GM23338 (cell line): ENCODE data around the gene GTF3C5. TPM values are rescaled to one million over a fixed set of nuclear protein-coding genes. Genes with fewer than 3 reads are reported as not detected.

ENCODE experiments used
- ATAC-seq: fragments of 200-7000 bp; cut with Tn5 transposase; 3 replicates; pipeline ENCODE4 v1.9.1; 2020
- DNase-seq: peaks from one replicate; pipeline ENCODE4 v3.0.0-alpha.2; 2015; ENCODE audit warnings: low spot score
- H2AFZ ChIP-seq: fragments of 200-600 bp; sonication (generic); 2 replicates; pipeline ENCODE4 v1.8.0; 2016; ENCODE audit warnings: antibody characterized with exemption, mild to moderate bottlenecking, moderate library complexity
- H3F3A ChIP-seq: fragments of 200-600 bp; sonication (generic); replicated peaks from 2 replicates; pipeline ENCODE4 v1.8.0; 2017; ENCODE audit warnings: antibody characterized with exemption, mixed run types, low read depth
- H3K27ac ChIP-seq: fragments of 200-600 bp; sonication (generic); 2 replicates; pipeline ENCODE4 v1.6.1; 2016; ENCODE audit warnings: low read depth
- H3K27me3 ChIP-seq: fragments of 200-600 bp; sonication (generic); 2 replicates; pipeline ENCODE4 v1.8.0; 2016; ENCODE audit warnings: mild to moderate bottlenecking, mixed run types, moderate library complexity; ENCODE audit not compliant: insufficient read depth
- H3K36me3 ChIP-seq: fragments of 200-600 bp; sonication (generic); 2 replicates; pipeline ENCODE4 v1.8.0; 2016; ENCODE audit warnings: mild to moderate bottlenecking; ENCODE audit not compliant: insufficient read depth
- H3K4me1 ChIP-seq: fragments of 200-600 bp; sonication (generic); 2 replicates; pipeline ENCODE4 v1.8.0; 2016; ENCODE audit warnings: mild to moderate bottlenecking, moderate library complexity; ENCODE audit not compliant: insufficient read depth
- H3K4me2 ChIP-seq: fragments of 200-600 bp; sonication (generic); 2 replicates; pipeline ENCODE4 v1.7.1; 2017; ENCODE audit warnings: mixed run types
- H3K4me3 ChIP-seq: fragments of 200-600 bp; sonication (generic); 2 replicates; pipeline ENCODE4 v1.6.1; 2016; ENCODE audit warnings: mixed run types
- H3K79me2 ChIP-seq: fragments of 200-600 bp; sonication (generic); replicated peaks from 2 replicates; pipeline ENCODE4 v1.8.0; 2017; ENCODE audit warnings: mild to moderate bottlenecking; ENCODE audit not compliant: insufficient read depth
- H3K9me2 ChIP-seq: fragments of 200-600 bp; sonication (generic); 2 replicates; pipeline ENCODE4 v1.8.0; 2017; ENCODE audit not compliant: insufficient read depth
- H4K20me1 ChIP-seq: fragments of 200-600 bp; sonication (generic); replicated peaks from 2 replicates; pipeline ENCODE4 v1.8.0; 2017; ENCODE audit warnings: mild to moderate bottlenecking; ENCODE audit not compliant: insufficient read depth
- H3K27ac Mint-ChIP-seq: 2 replicates; pipeline ENCODE4 v1.8.0; 2020; ENCODE audit warnings: inconsistent platforms, mild to moderate bottlenecking, moderate library complexity, mixed read lengths
- H3K27me3 Mint-ChIP-seq: 3 replicates; pipeline ENCODE4 v1.8.0; 2022; ENCODE audit warnings: low read depth, mild to moderate bottlenecking, moderate library complexity, mixed read lengths, inconsistent platforms; ENCODE audit not compliant: insufficient read depth, poor library complexity
- H3K36me3 Mint-ChIP-seq: 3 replicates; pipeline ENCODE4 v1.8.0; 2021; ENCODE audit warnings: low read depth, mild to moderate bottlenecking, inconsistent platforms, moderate library complexity, mixed read lengths
- H3K4me1 Mint-ChIP-seq: 3 replicates; pipeline ENCODE4 v1.8.0; 2020; ENCODE audit warnings: mild to moderate bottlenecking, inconsistent platforms, mixed read lengths
- H3K4me3 Mint-ChIP-seq: 3 replicates; pipeline ENCODE4 v1.8.0; 2021; ENCODE audit warnings: moderate library complexity, mild to moderate bottlenecking, inconsistent platforms, mixed read lengths
- H3K9me3 Mint-ChIP-seq: 3 replicates; pipeline ENCODE4 v1.8.0; 2020; ENCODE audit warnings: moderate library complexity, mild to moderate bottlenecking, inconsistent platforms, mixed read lengths
- CREB1 ChIP-seq: fragments of 250-450 bp; sonication (Bioruptor Pico); IDR thresholded peaks from 2 replicates; pipeline ENCODE4 v1.5.0; 2020; ENCODE audit warnings: low read depth, mild to moderate bottlenecking, moderate library complexity
- EZH2 ChIP-seq: fragments of 200-600 bp; sonication (generic); IDR thresholded peaks from one replicate; pipeline ENCODE4 v1.8.0; 2017; ENCODE audit warnings: antibody characterized with exemption, mild to moderate bottlenecking, low read depth; ENCODE audit not compliant: unreplicated experiment
- EZH2phosphoT487 ChIP-seq: fragments of 200-600 bp; sonication (generic); IDR thresholded peaks from one replicate; pipeline ENCODE4 v1.8.1; 2018; ENCODE audit warnings: antibody characterized with exemption; ENCODE audit not compliant: unreplicated experiment
- JUNB ChIP-seq: IDR thresholded peaks from one replicate; pipeline ENCODE4 v1.6.1; 2016; ENCODE audit warnings: antibody characterized with exemption; ENCODE audit not compliant: unreplicated experiment
- NANOG ChIP-seq: IDR thresholded peaks from 2 replicates; pipeline ENCODE4 v1.6.1; 2016; ENCODE audit warnings: antibody characterized with exemption, borderline replicate concordance
- POLR2AphosphoS5 ChIP-seq: IDR thresholded peaks from 2 replicates; pipeline ENCODE4 v1.6.1; 2016; ENCODE audit warnings: antibody characterized with exemption, low read depth
- STAT1 ChIP-seq: IDR thresholded peaks from one replicate; pipeline ENCODE4 v1.6.1; 2016; ENCODE audit warnings: antibody characterized with exemption; ENCODE audit not compliant: unreplicated experiment
- ZNF114 ChIP-seq: fragments of 250-450 bp; sonication (Bioruptor Pico); IDR thresholded peaks from 2 replicates; pipeline ENCODE4 v1.5.0; 2020; ENCODE audit warnings: mild to moderate bottlenecking, moderate library complexity
- ZNF331 ChIP-seq: fragments of 250-450 bp; sonication (Bioruptor Pico); IDR thresholded peaks from 2 replicates; pipeline ENCODE4 v1.5.0; 2020; ENCODE audit warnings: low read depth, mild to moderate bottlenecking, moderate library complexity
- polyA plus RNA-seq: library from polyadenylated mRNA; unstranded; fragments of >200 nt; fragmentation: Nextera tagmentation; extraction: Ambion mirVana; gene quantifications from 2 replicates; pipeline ENCODE4 v1.2.1, GENCODE V29; 2016
- total RNA-seq: library from RNA; depleted of rRNA; stranded (reverse); fragments of >200 nt; shearing (Covaris generic); gene quantifications from 2 replicates; pipeline ENCODE4 v1.2.3, GENCODE V29; 2014
- TF ChIP-seq, protein P1 (sequence below), 2 experiments: fragments of 200-600 bp in 1 of 2; sonication (generic) in 1 of 2; conservative IDR thresholded peaks; 2 replicates each; pipeline versions ENCODE4 v1.5.1 to v1.6.1; 2016 to 2017; ENCODE audit warnings: antibody characterized with exemption in 2 of 2, low read depth in 2 of 2, mild to moderate bottlenecking in 2 of 2, moderate library complexity in 1 of 2
- TF ChIP-seq, protein P2 (sequence below): fragments of 250-450 bp; sonication (Bioruptor Pico); IDR thresholded peaks from 2 replicates; pipeline ENCODE4 v1.5.0; 2020; ENCODE audit warnings: mild to moderate bottlenecking, moderate library complexity
- TF ChIP-seq, protein P3 (sequence below): IDR thresholded peaks from 2 replicates; pipeline ENCODE4 v1.6.1; 2016; ENCODE audit warnings: antibody characterized with exemption
- TF ChIP-seq, protein P4 (sequence below): IDR thresholded peaks from one replicate; pipeline ENCODE4 v1.6.1; 2018; ENCODE audit warnings: antibody characterized with exemption; ENCODE audit not compliant: unreplicated experiment

GTF3C5 gene
- total and polyA plus RNA-seq, 2 experiments from 2014 or later: 46.0 to 78.8 TPM

DNA sequence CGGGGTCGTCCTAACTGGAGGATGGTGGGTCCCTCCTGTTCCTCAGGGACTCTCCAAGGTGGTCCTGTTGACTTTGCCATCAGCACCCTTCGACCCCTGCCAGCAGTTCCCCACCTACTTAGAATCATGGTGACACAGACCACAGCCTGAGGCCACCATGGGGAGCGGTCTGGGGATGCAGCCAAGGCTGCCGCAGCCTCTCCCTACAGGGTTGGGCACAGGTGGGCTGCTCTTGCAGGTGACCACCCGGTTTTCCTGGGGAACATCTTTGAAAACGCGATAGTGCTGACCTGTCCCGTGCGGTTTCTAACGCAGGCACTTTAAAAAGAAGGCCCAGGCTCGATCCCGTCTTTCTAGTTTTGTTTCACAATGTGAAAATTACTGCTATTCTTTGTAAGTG lies 18.2 kb downstream of the GTF3C5 start:
- Histone ChIP-seq H3K36me3 (peaks cover 4% of the 10 kb centered on the region; the same call in 1 of the 2 replicates), H3K79me2 (0 out of 2 replicates have a peak, but pooled peaks cover 4% of the 10 kb centered on the region), H3K4me1 (no peaks in the 10 kb centered on the region), H2AFZ (no peak overlapping the region), H3K27ac (no peak overlapping the region), H4K20me1 (peaks cover 5% of the 10 kb centered on the region; the same call in 1 of the 2 replicates), H3K27me3 (no peaks in the 10 kb centered on the region), H3K4me2 (no peak overlapping the region), H3K4me3 (no peak overlapping the region), H3F3A (no peaks in the 10 kb centered on the region), H3K9me2 (no peaks in the 10 kb centered on the region)
- no peak for DNase-seq
- TF ChIP-seq STAT1 (no peak), EZH2phosphoT487 (no peak), EZH2 (no peak), ZNF114 (CRISPR knock-in tag) (no peak), POLR2AphosphoS5 (no peak), JUNB (no peak), ZNF331 (CRISPR knock-in tag) (no peak), NANOG (no peak), CREB1 (CRISPR knock-in tag) (no peak)
- TF ChIP-seq, protein P1, sequence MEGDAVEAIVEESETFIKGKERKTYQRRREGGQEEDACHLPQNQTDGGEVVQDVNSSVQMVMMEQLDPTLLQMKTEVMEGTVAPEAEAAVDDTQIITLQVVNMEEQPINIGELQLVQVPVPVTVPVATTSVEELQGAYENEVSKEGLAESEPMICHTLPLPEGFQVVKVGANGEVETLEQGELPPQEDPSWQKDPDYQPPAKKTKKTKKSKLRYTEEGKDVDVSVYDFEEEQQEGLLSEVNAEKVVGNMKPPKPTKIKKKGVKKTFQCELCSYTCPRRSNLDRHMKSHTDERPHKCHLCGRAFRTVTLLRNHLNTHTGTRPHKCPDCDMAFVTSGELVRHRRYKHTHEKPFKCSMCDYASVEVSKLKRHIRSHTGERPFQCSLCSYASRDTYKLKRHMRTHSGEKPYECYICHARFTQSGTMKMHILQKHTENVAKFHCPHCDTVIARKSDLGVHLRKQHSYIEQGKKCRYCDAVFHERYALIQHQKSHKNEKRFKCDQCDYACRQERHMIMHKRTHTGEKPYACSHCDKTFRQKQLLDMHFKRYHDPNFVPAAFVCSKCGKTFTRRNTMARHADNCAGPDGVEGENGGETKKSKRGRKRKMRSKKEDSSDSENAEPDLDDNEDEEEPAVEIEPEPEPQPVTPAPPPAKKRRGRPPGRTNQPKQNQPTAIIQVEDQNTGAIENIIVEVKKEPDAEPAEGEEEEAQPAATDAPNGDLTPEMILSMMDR (conservative IDR thresholded peaks at IDR 0.05; ENCODE audit: low read depth in 2 of 2): no peak
- TF ChIP-seq, protein P2, sequence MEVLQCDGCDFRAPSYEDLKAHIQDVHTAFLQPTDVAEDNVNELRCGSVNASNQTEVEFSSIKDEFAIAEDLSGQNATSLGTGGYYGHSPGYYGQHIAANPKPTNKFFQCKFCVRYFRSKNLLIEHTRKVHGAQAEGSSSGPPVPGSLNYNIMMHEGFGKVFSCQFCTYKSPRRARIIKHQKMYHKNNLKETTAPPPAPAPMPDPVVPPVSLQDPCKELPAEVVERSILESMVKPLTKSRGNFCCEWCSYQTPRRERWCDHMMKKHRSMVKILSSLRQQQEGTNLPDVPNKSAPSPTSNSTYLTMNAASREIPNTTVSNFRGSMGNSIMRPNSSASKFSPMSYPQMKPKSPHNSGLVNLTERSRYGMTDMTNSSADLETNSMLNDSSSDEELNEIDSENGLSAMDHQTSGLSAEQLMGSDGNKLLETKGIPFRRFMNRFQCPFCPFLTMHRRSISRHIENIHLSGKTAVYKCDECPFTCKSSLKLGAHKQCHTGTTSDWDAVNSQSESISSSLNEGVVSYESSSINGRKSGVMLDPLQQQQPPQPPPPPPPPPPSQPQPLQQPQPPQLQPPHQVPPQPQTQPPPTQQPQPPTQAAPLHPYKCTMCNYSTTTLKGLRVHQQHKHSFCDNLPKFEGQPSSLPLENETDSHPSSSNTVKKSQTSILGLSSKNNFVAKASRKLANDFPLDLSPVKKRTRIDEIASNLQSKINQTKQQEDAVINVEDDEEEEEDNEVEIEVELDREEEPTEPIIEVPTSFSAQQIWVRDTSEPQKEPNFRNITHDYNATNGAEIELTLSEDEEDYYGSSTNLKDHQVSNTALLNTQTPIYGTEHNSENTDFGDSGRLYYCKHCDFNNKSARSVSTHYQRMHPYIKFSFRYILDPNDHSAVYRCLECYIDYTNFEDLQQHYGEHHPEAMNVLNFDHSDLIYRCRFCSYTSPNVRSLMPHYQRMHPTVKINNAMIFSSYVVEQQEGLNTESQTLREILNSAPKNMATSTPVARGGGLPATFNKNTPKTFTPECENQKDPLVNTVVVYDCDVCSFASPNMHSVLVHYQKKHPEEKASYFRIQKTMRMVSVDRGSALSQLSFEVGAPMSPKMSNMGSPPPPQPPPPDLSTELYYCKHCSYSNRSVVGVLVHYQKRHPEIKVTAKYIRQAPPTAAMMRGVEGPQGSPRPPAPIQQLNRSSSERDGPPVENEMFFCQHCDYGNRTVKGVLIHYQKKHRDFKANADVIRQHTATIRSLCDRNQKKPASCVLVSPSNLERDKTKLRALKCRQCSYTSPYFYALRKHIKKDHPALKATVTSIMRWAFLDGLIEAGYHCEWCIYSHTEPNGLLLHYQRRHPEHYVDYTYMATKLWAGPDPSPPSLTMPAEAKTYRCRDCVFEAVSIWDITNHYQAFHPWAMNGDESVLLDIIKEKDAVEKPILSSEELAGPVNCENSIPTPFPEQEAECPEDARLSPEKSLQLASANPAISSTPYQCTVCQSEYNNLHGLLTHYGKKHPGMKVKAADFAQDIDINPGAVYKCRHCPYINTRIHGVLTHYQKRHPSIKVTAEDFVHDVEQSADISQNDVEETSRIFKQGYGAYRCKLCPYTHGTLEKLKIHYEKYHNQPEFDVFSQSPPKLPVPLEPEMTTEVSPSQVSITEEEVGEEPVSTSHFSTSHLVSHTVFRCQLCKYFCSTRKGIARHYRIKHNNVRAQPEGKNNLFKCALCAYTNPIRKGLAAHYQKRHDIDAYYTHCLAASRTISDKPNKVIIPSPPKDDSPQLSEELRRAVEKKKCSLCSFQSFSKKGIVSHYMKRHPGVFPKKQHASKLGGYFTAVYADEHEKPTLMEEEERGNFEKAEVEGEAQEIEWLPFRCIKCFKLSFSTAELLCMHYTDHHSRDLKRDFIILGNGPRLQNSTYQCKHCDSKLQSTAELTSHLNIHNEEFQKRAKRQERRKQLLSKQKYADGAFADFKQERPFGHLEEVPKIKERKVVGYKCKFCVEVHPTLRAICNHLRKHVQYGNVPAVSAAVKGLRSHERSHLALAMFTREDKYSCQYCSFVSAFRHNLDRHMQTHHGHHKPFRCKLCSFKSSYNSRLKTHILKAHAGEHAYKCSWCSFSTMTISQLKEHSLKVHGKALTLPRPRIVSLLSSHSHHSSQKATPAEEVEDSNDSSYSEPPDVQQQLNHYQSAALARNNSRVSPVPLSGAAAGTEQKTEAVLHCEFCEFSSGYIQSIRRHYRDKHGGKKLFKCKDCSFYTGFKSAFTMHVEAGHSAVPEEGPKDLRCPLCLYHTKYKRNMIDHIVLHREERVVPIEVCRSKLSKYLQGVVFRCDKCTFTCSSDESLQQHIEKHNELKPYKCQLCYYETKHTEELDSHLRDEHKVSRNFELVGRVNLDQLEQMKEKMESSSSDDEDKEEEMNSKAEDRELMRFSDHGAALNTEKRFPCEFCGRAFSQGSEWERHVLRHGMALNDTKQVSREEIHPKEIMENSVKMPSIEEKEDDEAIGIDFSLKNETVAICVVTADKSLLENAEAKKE: no peak
- TF ChIP-seq, protein P3, sequence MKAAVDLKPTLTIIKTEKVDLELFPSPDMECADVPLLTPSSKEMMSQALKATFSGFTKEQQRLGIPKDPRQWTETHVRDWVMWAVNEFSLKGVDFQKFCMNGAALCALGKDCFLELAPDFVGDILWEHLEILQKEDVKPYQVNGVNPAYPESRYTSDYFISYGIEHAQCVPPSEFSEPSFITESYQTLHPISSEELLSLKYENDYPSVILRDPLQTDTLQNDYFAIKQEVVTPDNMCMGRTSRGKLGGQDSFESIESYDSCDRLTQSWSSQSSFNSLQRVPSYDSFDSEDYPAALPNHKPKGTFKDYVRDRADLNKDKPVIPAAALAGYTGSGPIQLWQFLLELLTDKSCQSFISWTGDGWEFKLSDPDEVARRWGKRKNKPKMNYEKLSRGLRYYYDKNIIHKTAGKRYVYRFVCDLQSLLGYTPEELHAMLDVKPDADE: no peak
- TF ChIP-seq, protein P4, sequence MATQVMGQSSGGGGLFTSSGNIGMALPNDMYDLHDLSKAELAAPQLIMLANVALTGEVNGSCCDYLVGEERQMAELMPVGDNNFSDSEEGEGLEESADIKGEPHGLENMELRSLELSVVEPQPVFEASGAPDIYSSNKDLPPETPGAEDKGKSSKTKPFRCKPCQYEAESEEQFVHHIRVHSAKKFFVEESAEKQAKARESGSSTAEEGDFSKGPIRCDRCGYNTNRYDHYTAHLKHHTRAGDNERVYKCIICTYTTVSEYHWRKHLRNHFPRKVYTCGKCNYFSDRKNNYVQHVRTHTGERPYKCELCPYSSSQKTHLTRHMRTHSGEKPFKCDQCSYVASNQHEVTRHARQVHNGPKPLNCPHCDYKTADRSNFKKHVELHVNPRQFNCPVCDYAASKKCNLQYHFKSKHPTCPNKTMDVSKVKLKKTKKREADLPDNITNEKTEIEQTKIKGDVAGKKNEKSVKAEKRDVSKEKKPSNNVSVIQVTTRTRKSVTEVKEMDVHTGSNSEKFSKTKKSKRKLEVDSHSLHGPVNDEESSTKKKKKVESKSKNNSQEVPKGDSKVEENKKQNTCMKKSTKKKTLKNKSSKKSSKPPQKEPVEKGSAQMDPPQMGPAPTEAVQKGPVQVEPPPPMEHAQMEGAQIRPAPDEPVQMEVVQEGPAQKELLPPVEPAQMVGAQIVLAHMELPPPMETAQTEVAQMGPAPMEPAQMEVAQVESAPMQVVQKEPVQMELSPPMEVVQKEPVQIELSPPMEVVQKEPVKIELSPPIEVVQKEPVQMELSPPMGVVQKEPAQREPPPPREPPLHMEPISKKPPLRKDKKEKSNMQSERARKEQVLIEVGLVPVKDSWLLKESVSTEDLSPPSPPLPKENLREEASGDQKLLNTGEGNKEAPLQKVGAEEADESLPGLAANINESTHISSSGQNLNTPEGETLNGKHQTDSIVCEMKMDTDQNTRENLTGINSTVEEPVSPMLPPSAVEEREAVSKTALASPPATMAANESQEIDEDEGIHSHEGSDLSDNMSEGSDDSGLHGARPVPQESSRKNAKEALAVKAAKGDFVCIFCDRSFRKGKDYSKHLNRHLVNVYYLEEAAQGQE: no peak
- H3K4me3 Mint-ChIP-seq: no peak overlapping the region
- peaks cover 7% of the 10 kb centered on the region for H3K27me3 Mint-ChIP-seq
- H3K4me1 Mint-ChIP-seq: no peaks in the 10 kb centered on the region; the same call in 2 of the 3 replicates
- peaks cover 67% of the 10 kb centered on the region for H3K36me3 Mint-ChIP-seq
- H3K27ac Mint-ChIP-seq: no peak overlapping the region
- H3K9me3 Mint-ChIP-seq: no peaks in the 10 kb centered on the region
- ATAC-seq: no peak
